HepG2 (cell line): ENCODE results near the gene CNBD2. TPM values are rescaled to one million over a fixed set of nuclear protein-coding genes. Genes with fewer than 3 reads are reported as not detected.

Experiments
- ATRX ChIP-seq: sonication (generic); formaldehyde crosslinking; IDR thresholded peaks from 2 replicates; pipeline ENCODE4 v1.4.0; 2020; ENCODE audit warnings: missing genetic modification reagents, borderline replicate concordance
- E2F2 ChIP-seq: sonication (generic); formaldehyde crosslinking; IDR thresholded peaks from 2 replicates; pipeline ENCODE4 v1.4.0; 2020; ENCODE audit warnings: missing genetic modification reagents, borderline replicate concordance
- ELF3 ChIP-seq: IDR thresholded peaks from 2 replicates; pipeline ENCODE4 v1.6.1; 2016; ENCODE audit warnings: missing genetic modification reagents, missing compliant biosample characterization
- KMT2A ChIP-seq: sonication (generic); formaldehyde crosslinking; IDR thresholded peaks from 2 replicates; pipeline ENCODE4 v1.4.0; 2020; ENCODE audit warnings: missing genetic modification reagents
- MATR3 ChIP-seq: sonication (generic); formaldehyde crosslinking; IDR thresholded peaks from 2 replicates; pipeline ENCODE4 v1.4.0; 2020; ENCODE audit warnings: missing genetic modification reagents
- MYNN ChIP-seq: sonication (generic); formaldehyde crosslinking; IDR thresholded peaks from 2 replicates; pipeline ENCODE4 v1.4.0; 2020; ENCODE audit warnings: mild to moderate bottlenecking, low read depth, missing genetic modification reagents
- NFE2 ChIP-seq: sonication (generic); formaldehyde crosslinking; IDR thresholded peaks from 2 replicates; pipeline ENCODE4 v1.4.0; 2020; ENCODE audit warnings: missing genetic modification reagents
- NFKB2 ChIP-seq: sonication (generic); formaldehyde crosslinking; IDR thresholded peaks from 2 replicates; pipeline ENCODE4 v1.4.0; 2020; ENCODE audit warnings: missing genetic modification reagents, borderline replicate concordance
- SP5 ChIP-seq: IDR thresholded peaks from 2 replicates; pipeline ENCODE4 v1.6.1; 2016; ENCODE audit warnings: low read depth, borderline replicate concordance
- STAT5B ChIP-seq: sonication (generic); formaldehyde crosslinking; IDR thresholded peaks from 2 replicates; pipeline ENCODE4 v1.4.0; 2020; ENCODE audit warnings: missing genetic modification reagents
- TEAD2 ChIP-seq: sonication (generic); formaldehyde crosslinking; IDR thresholded peaks from 2 replicates; pipeline ENCODE4 v1.9.0; 2021; ENCODE audit warnings: missing genetic modification reagents
- ZMYM4 ChIP-seq: sonication (generic); formaldehyde crosslinking; IDR thresholded peaks from 2 replicates; pipeline ENCODE4 v1.8.1; 2023; ENCODE audit warnings: mild to moderate bottlenecking, missing genetic modification reagents
- ZNF329 ChIP-seq: sonication (generic); formaldehyde crosslinking; IDR thresholded peaks from 2 replicates; pipeline ENCODE4 v1.9.0; 2021; ENCODE audit warnings: low read depth, mild to moderate bottlenecking, missing genetic modification reagents
- ZNF335 ChIP-seq: sonication (generic); formaldehyde crosslinking; IDR thresholded peaks from 2 replicates; pipeline ENCODE4 v1.4.0; 2020; ENCODE audit warnings: missing genetic modification reagents
- ZNF607 ChIP-seq: sonication (generic); formaldehyde crosslinking; IDR thresholded peaks from 2 replicates; pipeline ENCODE4 v1.5.1; 2020; ENCODE audit warnings: missing genetic modification reagents, mild to moderate bottlenecking, borderline replicate concordance
- ZNF879 ChIP-seq: sonication (generic); formaldehyde crosslinking; IDR thresholded peaks from 2 replicates; pipeline ENCODE4 v1.8.1; 2023; ENCODE audit warnings: missing genetic modification reagents
- ZNF883 ChIP-seq: sonication (generic); formaldehyde crosslinking; IDR thresholded peaks from 2 replicates; pipeline ENCODE4 v1.5.1; 2020; ENCODE audit warnings: mild to moderate bottlenecking, missing genetic modification reagents; ENCODE audit errors: not compliant biosample characterization
- ZNF891 ChIP-seq: sonication (generic); formaldehyde crosslinking; IDR thresholded peaks from 2 replicates; pipeline ENCODE4 v1.5.0; 2020; ENCODE audit warnings: mild to moderate bottlenecking, missing genetic modification reagents
- polyA plus RNA-seq, 8 experiments: library from polyadenylated mRNA; depleted of rRNA in 3 of 8; stranded (reverse) in 7 of 8; unstranded in 1 of 8; fragments of >200 nt; fragmentation: Illumina TruSeq in 4 of 8; extraction: Trizol in 4 of 8; gene quantifications; 2 replicates each; pipeline versions ENCODE4 v1.2.1 to v1.2.3, GENCODE V29; 2011 to 2016; ENCODE audit warnings: low read depth in 4 of 8, missing spikeins in 1 of 8, mixed read lengths in 1 of 8; ENCODE audit not compliant: insufficient read depth in 1 of 8
- total RNA-seq, 5 experiments: library from RNA; depleted of rRNA; stranded (reverse); fragments of >200 nt; fragmentation: Illumina TruSeq; extraction: Trizol; gene quantifications; 2 replicates each; pipeline ENCODE4 v1.2.3, GENCODE V29; 2016; ENCODE audit warnings: low read depth in 1 of 5
- TF ChIP-seq, protein P1 (sequence below): sonication (generic); formaldehyde crosslinking; IDR thresholded peaks from 2 replicates; pipeline ENCODE4 v1.5.0; 2020; ENCODE audit warnings: mild to moderate bottlenecking, missing genetic modification reagents, borderline replicate concordance
- TF ChIP-seq, protein P2 (sequence below): sonication (generic); formaldehyde crosslinking; IDR thresholded peaks from 2 replicates; pipeline ENCODE4 v1.4.0; 2020; ENCODE audit warnings: missing genetic modification reagents

The CNBD2 gene
- total and polyA plus RNA-seq, 2 of the 13 experiments (the other 11 are each of a cell fraction or from before 2014, with no cell fraction given): 12.4 to 22.8 TPM

DNA sequence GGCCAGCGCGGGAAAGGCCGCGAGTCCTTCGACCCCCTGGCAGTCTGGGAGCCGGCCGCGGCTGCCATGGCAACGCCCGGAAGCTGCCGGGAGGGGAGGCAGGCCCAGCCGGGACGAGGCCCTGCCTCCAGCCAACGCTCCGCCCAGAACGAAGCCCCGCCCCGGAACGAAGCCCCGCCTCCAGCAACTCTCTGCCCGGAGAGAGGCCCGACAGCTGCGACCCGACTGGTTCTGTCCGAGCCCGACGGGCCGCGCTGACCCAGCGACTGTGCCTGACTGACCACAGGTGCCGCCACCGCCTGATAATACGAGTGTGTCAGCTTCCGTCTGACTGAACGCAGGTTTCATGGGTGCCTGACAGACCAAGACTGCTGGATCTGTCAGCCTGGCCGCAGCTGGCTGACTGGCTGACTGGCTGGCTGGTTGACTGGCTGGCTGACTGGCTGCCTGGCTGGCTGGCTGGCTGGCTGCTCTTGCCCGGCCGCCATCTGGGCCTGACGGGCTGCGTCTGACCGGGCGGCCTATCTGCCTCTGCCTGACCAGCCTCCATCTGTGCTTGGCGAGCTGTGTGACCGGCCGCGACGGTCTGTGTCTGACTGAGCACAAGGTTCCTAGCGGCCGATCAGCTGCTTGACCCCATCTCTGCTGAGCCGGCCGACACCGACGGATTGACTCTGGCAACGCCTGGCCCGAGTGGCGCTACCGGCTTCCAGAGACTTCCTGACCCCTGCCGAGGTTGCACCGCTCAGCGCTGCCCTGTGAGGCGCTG is 96.5 kb downstream of the CNBD2 start (continued):
- no peak for TF ChIP-seq TEAD2 (CRISPR knock-in tag)
- TF ChIP-seq ZNF335 (CRISPR knock-in tag): 0 out of 2 replicates have a peak, but pooled peaks have one; percentile 60
- no peak; the same call in 1 of the 2 replicates for TF ChIP-seq ZNF891 (CRISPR knock-in tag)
- no peak; the same call in 1 of the 2 replicates for TF ChIP-seq ZNF607 (CRISPR knock-in tag)
- no peak; the same call in 1 of the 2 replicates for TF ChIP-seq ZNF879 (CRISPR knock-in tag)
- TF ChIP-seq NFKB2: 0 out of 2 replicates have a peak, but pooled peaks have one; percentile 12
- TF ChIP-seq MYNN (CRISPR knock-in tag): no peak
- TF ChIP-seq ZNF883 (CRISPR knock-in tag): peak; percentile 95
- TF ChIP-seq, protein P1, sequence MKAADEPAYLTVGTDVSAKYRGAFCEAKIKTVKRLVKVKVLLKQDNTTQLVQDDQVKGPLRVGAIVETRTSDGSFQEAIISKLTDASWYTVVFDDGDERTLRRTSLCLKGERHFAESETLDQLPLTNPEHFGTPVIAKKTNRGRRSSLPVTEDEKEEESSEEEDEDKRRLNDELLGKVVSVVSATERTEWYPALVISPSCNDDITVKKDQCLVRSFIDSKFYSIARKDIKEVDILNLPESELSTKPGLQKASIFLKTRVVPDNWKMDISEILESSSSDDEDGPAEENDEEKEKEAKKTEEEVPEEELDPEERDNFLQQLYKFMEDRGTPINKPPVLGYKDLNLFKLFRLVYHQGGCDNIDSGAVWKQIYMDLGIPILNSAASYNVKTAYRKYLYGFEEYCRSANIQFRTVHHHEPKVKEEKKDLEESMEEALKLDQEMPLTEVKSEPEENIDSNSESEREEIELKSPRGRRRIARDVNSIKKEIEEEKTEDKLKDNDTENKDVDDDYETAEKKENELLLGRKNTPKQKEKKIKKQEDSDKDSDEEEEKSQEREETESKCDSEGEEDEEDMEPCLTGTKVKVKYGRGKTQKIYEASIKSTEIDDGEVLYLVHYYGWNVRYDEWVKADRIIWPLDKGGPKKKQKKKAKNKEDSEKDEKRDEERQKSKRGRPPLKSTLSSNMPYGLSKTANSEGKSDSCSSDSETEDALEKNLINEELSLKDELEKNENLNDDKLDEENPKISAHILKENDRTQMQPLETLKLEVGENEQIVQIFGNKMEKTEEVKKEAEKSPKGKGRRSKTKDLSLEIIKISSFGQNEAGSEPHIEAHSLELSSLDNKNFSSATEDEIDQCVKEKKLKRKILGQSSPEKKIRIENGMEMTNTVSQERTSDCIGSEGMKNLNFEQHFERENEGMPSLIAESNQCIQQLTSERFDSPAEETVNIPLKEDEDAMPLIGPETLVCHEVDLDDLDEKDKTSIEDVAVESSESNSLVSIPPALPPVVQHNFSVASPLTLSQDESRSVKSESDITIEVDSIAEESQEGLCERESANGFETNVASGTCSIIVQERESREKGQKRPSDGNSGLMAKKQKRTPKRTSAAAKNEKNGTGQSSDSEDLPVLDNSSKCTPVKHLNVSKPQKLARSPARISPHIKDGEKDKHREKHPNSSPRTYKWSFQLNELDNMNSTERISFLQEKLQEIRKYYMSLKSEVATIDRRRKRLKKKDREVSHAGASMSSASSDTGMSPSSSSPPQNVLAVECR (CRISPR knock-in tag): peak; percentile 93
- TF ChIP-seq E2F2: no peak
- TF ChIP-seq ZNF329 (CRISPR knock-in tag): peak; percentile 80; the same call in 1 of the 2 replicates
- no peak; the same call in 1 of the 2 replicates for TF ChIP-seq ZMYM4 (CRISPR knock-in tag)
- no peak for TF ChIP-seq MATR3
- TF ChIP-seq SP5 (CRISPR knock-in tag): 0 out of 2 replicates have a peak, but pooled peaks have one; percentile 20
- no peak for TF ChIP-seq ELF3 (CRISPR knock-in tag)
- TF ChIP-seq, protein P2, sequence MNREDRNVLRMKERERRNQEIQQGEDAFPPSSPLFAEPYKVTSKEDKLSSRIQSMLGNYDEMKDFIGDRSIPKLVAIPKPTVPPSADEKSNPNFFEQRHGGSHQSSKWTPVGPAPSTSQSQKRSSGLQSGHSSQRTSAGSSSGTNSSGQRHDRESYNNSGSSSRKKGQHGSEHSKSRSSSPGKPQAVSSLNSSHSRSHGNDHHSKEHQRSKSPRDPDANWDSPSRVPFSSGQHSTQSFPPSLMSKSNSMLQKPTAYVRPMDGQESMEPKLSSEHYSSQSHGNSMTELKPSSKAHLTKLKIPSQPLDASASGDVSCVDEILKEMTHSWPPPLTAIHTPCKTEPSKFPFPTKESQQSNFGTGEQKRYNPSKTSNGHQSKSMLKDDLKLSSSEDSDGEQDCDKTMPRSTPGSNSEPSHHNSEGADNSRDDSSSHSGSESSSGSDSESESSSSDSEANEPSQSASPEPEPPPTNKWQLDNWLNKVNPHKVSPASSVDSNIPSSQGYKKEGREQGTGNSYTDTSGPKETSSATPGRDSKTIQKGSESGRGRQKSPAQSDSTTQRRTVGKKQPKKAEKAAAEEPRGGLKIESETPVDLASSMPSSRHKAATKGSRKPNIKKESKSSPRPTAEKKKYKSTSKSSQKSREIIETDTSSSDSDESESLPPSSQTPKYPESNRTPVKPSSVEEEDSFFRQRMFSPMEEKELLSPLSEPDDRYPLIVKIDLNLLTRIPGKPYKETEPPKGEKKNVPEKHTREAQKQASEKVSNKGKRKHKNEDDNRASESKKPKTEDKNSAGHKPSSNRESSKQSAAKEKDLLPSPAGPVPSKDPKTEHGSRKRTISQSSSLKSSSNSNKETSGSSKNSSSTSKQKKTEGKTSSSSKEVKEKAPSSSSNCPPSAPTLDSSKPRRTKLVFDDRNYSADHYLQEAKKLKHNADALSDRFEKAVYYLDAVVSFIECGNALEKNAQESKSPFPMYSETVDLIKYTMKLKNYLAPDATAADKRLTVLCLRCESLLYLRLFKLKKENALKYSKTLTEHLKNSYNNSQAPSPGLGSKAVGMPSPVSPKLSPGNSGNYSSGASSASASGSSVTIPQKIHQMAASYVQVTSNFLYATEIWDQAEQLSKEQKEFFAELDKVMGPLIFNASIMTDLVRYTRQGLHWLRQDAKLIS: no peak
- TF ChIP-seq STAT5B: no peak
- no peak for TF ChIP-seq NFE2 (CRISPR knock-in tag)
- TF ChIP-seq ATRX (CRISPR knock-in tag): no peak
- TF ChIP-seq KMT2A (CRISPR knock-in tag): peak; percentile 44; the same call in 1 of the 2 replicates
